ENCODE measurements around the gene RECQL5. TPM values are rescaled to one million over a fixed set of nuclear protein-coding genes. Genes with fewer than 3 reads are reported as not detected.

RECQL5 gene
- total and polyA plus RNA-seq, 2 of the 8 experiments (the other 6 are each of a cell fraction or from before 2014, with no cell fraction given): 15.1 to 41.1 TPM

GRCh38 chr17:75625813-75626486 is 41.0 kb downstream of the RECQL5 start (continued):
- TF ChIP-seq CREB1 (IDR thresholded peaks at IDR 0.05): no peak
- no peak for TF ChIP-seq BACH1 (IDR thresholded peaks at IDR 0.05; ENCODE audit: low read length)
- TF ChIP-seq PHF8 (conservative IDR thresholded peaks at IDR 0.05; ENCODE audit: low read depth, low read length): no peak
- TF ChIP-seq ZNF274 (IDR thresholded peaks at IDR 0.05; ENCODE audit: borderline replicate concordance, extremely low read depth, low read length): no peak
- TF ChIP-seq CHD2 (IDR thresholded peaks at IDR 0.05; ENCODE audit: low read length): no peak
- TF ChIP-seq CTCF (IDR thresholded peaks at IDR 0.05; ENCODE audit: control extremely low read depth in 1 of 3, insufficient read depth in 1 of 3, low read depth in 1 of 3, low read length in 3 of 3): peak; percentile 91 to 94 (median 93)
- no peak for TF ChIP-seq SIN3A (conservative IDR thresholded peaks at IDR 0.05 in 1 of 2, IDR thresholded peaks at IDR 0.05 in 1 of 2; ENCODE audit: low read depth in 1 of 2, low read length in 2 of 2)
- no peak for TF ChIP-seq TAF1 (IDR thresholded peaks at IDR 0.05; ENCODE audit: low read depth, low read length)
- no peak for TF ChIP-seq TCF12 (IDR thresholded peaks at IDR 0.05; ENCODE audit: low read depth, low read length)
- no peak for TF ChIP-seq KDM5A (IDR thresholded peaks at IDR 0.05; ENCODE audit: low read length)
- no peak for TF ChIP-seq RBBP5 (IDR thresholded peaks at IDR 0.05; ENCODE audit: borderline replicate concordance, low read depth, low read length)
- TF ChIP-seq GABPA (IDR thresholded peaks at IDR 0.05; ENCODE audit: borderline replicate concordance, insufficient read depth, low read length): peak; percentile 73; the same call in 1 of the 2 replicates
- TF ChIP-seq SAP30 (IDR thresholded peaks at IDR 0.05; ENCODE audit: insufficient read depth, insufficient replicate concordance, low read length): no peak
- no peak for TF ChIP-seq HDAC6 (IDR thresholded peaks at IDR 0.05; ENCODE audit: low read depth, low read length)
- no peak for TF ChIP-seq SIRT6 (IDR thresholded peaks at IDR 0.05; ENCODE audit: low read length)
- TF ChIP-seq E2F6 (IDR thresholded peaks at IDR 0.05): no peak
- no peak for TF ChIP-seq POLR2AphosphoS5 (IDR thresholded peaks at IDR 0.05; ENCODE audit: low read depth, low read length)
- no peak for TF ChIP-seq TAF7 (optimal IDR thresholded peaks at IDR 0.05; ENCODE audit: borderline replicate concordance, low read depth, low read length)
- 0 out of 2 replicates have a peak, but pooled peaks have one; percentile 38 for TF ChIP-seq RXRA (IDR thresholded peaks at IDR 0.05; ENCODE audit: insufficient read depth, low read depth, low read length)
- TF ChIP-seq RAD21 (IDR thresholded peaks at IDR 0.05 in 1 of 2, conservative IDR thresholded peaks at IDR 0.05 in 1 of 2; ENCODE audit: low read depth in 2 of 2, low read length in 2 of 2): peak; percentile 22 to 50; a peak in 3 of 4 replicates
- TF ChIP-seq YY1 (IDR thresholded peaks at IDR 0.05; ENCODE audit: low read depth, low read length): no peak

All from H1 (cell line).